Duodenal mucosa (tissue), 2 donors: ENCODE results near the gene DES.

Experiments
- H3K27ac ChIP-seq: one replicate; pipeline ENCODE4 v1.7.0; 2013; ENCODE audit warnings: low read depth, low read length
- H3K27me3 ChIP-seq, 2 donors: one replicate each; pipeline ENCODE4 v1.7.0; 2013; ENCODE audit warnings: low read length in 2 of 2, control low read depth in 1 of 2; ENCODE audit not compliant: insufficient read depth in 2 of 2, control insufficient read depth in 1 of 2
- H3K36me3 ChIP-seq, 2 donors: one replicate each; pipeline ENCODE4 v1.7.0; 2013; ENCODE audit warnings: low read length in 2 of 2, control low read depth in 1 of 2; ENCODE audit not compliant: insufficient read depth in 2 of 2, control insufficient read depth in 1 of 2
- H3K4me1 ChIP-seq, 2 donors: one replicate each; pipeline ENCODE4 v1.7.0; 2013; ENCODE audit warnings: low read length in 2 of 2, control low read depth in 1 of 2; ENCODE audit not compliant: insufficient read depth in 2 of 2, control insufficient read depth in 1 of 2
- H3K4me3 ChIP-seq, 2 donors: one replicate each; pipeline ENCODE4 v1.7.0; 2013; ENCODE audit warnings: low read length in 2 of 2, low read depth in 1 of 2
- H3K9ac ChIP-seq, 2 donors: one replicate each; pipeline ENCODE4 v1.7.0; 2013; ENCODE audit warnings: low read length in 2 of 2, low read depth in 1 of 2
- H3K9me3 ChIP-seq, 2 donors: one replicate each; pipeline ENCODE4 v1.7.0; 2013; ENCODE audit warnings: low read length in 2 of 2, control low read depth in 1 of 2; ENCODE audit not compliant: control insufficient read depth in 1 of 2

The DES gene

DNA sequence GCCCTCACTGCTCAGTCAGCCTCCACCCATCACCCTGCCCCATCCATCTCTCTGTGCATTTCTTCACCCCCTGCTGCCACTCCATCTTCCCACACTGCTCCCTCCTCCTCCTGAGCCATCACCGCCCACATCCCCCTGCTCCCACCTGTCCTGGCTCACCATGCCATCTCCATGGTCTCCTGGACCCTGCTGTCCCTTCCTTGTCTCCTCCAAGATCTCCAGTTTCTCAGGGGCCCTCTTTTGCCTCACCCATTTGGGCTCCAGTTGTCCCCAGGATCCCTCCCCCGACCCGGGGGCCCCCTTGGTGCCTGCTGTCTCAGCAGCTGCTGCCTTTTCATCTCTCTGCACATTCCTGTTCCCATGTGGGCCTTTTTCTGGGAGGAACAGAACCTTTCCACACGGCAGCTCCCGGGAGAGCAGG lies 27.1 kb downstream of the DES start:
- H3K27me3 ChIP-seq, result peaks cover 51 to 54% of the 10 kb centered on the region in 2 donors
- H3K27ac ChIP-seq, result no peak overlapping the region
- H3K4me3 ChIP-seq, result no peak overlapping the region
- H3K9ac ChIP-seq, result no peak overlapping the region
- peaks cover 0 to 5% of the 10 kb centered on the region in 2 donors for H3K4me1 ChIP-seq
- no peaks in the 10 kb centered on the region for H3K9me3 ChIP-seq
- H3K36me3 ChIP-seq, result no peaks in the 10 kb centered on the region

DNA sequence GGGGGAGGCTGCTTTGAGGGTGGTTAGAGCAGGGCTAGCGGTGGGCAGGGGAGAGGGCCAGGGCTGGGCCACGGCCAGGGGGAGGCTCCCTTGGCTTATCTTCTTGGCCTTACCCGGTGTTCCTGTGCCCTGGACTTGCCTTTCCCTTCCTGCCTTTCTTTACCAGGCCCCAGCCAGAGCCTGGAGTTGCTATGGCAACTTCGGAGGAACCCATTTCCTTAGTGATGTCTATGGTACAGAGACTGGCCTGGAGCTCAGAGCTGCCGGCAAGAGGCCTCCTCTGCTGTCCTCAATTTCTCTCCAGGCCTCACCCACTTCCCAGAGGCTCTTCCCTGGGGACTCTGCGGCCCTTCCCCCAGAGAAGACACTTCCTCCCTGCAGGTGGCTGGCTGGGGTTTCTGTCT lies 27.9 kb downstream of the DES start:
- Histone ChIP-seq H3K27ac (no peak overlapping the region), H3K9me3 (no peaks in the 10 kb centered on the region), H3K9ac (no peak overlapping the region), H3K4me1 (peaks cover 0 to 5% of the 10 kb centered on the region in 2 donors), H3K4me3 (no peak overlapping the region), H3K36me3 (no peaks in the 10 kb centered on the region), H3K27me3 (peaks cover 51 to 53% of the 10 kb centered on the region in 2 donors)

DNA sequence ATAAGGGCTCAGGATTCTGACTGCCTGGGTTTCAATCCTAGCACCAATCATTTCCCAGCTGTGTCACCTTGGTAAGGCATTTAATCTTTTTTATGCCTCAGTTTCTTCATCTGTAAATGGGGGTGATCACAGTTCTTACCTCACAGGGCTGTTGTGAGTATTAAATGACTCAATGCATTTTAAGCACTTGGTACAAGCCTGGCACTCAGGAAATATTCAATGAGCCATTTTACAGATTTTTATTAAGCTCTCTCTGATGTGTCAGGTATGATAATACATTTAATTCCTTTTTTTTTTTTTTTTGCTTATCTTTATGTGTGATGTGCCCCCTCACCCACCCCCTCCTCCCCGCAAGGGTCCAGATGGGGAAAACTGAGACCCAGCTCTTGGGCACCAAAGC lies 28.5 kb downstream of the DES start:
- Histone ChIP-seq H3K4me1 (no peaks in the 10 kb centered on the region), H3K4me3 (no peak overlapping the region), H3K9me3 (no peaks in the 10 kb centered on the region), H3K27ac (no peak overlapping the region), H3K27me3 (peaks cover 46 to 48% of the 10 kb centered on the region in 2 donors), H3K36me3 (no peaks in the 10 kb centered on the region), H3K9ac (no peak overlapping the region)

DNA sequence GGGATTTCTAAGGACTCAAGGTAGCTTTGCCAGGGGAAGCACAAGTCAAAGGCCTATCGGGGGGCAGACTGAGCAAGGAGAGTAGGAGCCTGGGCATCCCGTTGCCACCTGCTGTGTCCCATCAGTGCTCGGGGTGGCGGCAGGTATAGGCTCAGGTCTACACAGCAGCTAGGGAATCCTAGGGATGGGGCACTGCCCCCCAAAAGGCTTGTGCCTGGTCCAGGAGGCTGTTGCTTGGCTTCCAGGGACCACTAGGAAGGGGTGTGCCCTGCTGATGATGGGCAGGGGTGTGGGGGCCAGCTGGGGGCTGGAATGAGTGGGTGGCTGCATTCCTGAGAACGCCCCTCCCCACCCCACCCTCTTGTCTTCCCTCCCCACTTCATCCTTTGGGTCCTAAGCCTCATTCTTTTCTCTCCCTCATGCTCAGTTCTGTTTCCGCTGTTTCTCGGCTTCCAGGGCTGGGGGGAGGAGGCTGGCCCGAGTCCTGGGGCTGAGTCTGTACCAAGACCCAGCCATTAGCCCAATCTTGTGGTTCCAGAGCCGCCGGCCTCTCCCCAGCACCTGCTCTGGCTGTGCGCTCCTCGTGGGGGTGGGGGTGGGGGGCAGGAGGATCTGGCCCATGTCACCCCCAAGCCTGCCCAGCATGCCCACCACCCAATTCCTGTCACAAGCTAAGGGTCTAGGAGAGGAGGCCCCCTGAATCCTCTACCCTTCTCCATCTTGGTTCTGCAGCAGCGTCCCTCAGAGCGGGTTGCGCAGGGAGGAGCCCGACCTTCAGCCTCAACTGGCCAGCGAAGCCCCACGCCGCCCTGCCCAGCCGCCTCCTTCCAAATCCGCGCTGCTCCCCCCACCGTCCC lies 29.3 kb downstream of the DES start:
- Histone ChIP-seq H3K4me1 (no peaks in the 10 kb centered on the region), H3K4me3 (no peak overlapping the region)

DNA sequence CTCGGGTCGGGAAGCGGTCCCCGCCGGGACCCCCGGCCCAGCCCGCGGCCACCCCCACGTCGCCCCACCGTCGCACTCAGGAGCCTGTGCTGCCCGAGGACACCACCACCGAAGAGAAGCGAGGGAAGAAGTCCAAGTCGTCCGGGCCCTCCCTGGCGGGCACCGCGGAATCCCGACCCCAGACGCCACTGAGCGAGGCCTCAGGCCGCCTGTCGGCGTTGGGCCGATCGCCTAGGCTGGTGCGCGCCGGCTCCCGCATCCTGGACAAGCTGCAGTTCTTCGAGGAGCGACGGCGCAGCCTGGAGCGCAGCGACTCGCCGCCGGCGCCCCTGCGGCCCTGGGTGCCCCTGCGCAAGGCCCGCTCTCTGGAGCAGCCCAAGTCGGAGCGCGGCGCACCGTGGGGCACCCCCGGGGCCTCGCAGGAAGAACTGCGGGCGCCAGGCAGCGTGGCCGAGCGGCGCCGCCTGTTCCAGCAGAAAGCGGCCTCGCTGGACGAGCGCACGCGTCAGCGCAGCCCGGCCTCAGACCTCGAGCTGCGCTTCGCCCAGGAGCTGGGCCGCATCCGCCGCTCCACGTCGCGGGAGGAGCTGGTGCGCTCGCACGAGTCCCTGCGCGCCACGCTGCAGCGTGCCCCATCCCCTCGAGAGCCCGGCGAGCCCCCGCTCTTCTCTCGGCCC lies 30.1 kb downstream of the DES start:
- peaks cover 39 to 51% of the 10 kb centered on the region in 2 donors for H3K27me3 ChIP-seq
- no peak overlapping the region for H3K27ac ChIP-seq
- no peak overlapping the region for H3K9ac ChIP-seq
- H3K4me1 ChIP-seq, result no peaks in the 10 kb centered on the region
- no peak overlapping the region for H3K4me3 ChIP-seq
- H3K9me3 ChIP-seq, result no peaks in the 10 kb centered on the region
- no peaks in the 10 kb centered on the region for H3K36me3 ChIP-seq

More for the DNA sequence above, 29.3 kb downstream of the DES start:
- Histone ChIP-seq H3K9me3 (no peaks in the 10 kb centered on the region), H3K27ac (no peak overlapping the region), H3K36me3 (no peaks in the 10 kb centered on the region), H3K27me3 (peaks cover 46 to 50% of the 10 kb centered on the region in 2 donors), H3K9ac (no peak overlapping the region)

DNA sequence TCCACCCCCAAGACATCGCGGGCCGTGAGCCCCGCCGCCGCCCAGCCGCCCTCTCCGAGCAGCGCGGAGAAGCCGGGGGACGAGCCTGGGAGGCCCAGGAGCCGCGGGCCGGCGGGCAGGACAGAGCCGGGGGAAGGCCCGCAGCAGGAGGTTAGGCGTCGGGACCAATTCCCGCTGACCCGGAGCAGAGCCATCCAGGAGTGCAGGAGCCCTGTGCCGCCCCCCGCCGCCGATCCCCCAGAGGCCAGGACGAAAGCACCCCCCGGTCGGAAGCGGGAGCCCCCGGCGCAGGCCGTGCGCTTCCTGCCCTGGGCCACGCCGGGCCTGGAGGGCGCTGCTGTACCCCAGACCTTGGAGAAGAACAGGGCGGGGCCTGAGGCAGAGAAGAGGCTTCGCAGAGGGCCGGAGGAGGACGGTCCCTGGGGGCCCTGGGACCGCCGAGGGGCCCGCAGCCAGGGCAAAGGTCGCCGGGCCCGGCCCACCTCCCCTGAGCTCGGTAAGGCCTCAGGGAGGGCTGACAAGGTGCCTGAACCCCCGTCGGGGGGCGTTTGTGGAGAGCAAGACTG lies 30.7 kb downstream of the DES start:
- Histone ChIP-seq H3K9me3 (no peaks in the 10 kb centered on the region), H3K4me3 (no peak overlapping the region), H3K4me1 (no peaks in the 10 kb centered on the region), H3K9ac (no peak overlapping the region), H3K36me3 (no peaks in the 10 kb centered on the region), H3K27me3 (peaks cover 32 to 46% of the 10 kb centered on the region in 2 donors), H3K27ac (no peak overlapping the region)

DNA sequence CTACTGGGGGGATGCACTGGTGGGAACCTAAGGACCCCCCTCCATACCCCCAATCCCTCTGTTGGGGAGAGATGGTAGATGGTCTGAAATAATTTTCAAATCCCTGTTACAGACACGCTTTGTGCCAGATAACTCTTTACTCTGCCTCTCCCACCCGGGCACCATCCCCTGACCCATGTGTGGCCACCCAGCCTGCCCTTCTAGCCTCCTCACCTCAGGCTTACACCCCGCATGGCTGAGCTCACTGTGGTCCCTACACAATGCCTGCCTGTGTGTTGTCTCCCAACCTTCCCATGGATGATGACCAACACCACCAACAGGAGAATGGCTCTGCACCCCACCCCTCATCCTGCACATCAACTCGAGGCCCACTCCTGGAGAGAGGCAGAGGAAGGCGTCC lies 31.4 kb downstream of the DES start:
- no peak overlapping the region for H3K4me3 ChIP-seq
- no peaks in the 10 kb centered on the region for H3K4me1 ChIP-seq
- H3K9ac ChIP-seq, result no peak overlapping the region
- H3K9me3 ChIP-seq, result no peaks in the 10 kb centered on the region
- no peaks in the 10 kb centered on the region for H3K36me3 ChIP-seq
- H3K27ac ChIP-seq, result no peak overlapping the region
- peaks cover 32 to 40% of the 10 kb centered on the region in 2 donors for H3K27me3 ChIP-seq

DNA sequence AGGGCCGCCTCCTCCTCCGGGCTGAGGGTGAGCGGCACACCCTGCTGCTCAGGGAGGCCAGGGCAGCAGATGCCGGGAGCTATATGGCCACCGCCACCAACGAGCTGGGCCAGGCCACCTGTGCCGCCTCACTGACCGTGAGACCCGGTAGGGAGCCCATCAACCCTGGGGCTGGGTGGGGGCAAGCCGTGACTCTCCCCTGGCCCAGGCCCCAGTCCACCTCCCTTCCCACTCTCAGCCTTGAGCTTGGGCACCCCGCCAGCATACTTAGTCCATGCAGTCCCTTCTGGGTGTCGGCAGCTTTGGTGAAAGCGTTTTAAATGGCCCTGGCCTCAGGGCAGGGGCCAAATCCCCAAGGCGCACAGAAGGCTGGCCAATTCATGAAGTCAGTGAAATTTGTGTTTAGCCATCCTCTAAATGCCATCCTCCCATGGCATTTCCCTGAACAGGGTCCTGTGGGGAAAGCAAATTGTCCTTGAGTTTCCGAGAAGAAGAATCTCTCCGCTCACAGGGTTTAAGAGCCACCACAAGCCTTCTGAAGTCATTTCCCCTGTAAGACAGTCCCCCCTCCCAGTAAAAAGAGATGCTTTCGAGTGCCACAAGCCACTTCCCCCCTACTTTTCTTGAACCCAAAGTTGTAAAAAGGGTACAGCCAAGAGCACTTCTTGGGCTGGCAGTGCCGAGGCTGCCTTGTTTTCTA lies 33.6 kb downstream of the DES start:
- H3K27ac ChIP-seq, result no peak overlapping the region
- no peak overlapping the region for H3K4me3 ChIP-seq
- peaks cover 27 to 37% of the 10 kb centered on the region in 2 donors for H3K27me3 ChIP-seq
- no peaks in the 10 kb centered on the region for H3K9me3 ChIP-seq
- no peak overlapping the region for H3K9ac ChIP-seq
- no peaks in the 10 kb centered on the region for H3K36me3 ChIP-seq
- no peaks in the 10 kb centered on the region for H3K4me1 ChIP-seq

DNA sequence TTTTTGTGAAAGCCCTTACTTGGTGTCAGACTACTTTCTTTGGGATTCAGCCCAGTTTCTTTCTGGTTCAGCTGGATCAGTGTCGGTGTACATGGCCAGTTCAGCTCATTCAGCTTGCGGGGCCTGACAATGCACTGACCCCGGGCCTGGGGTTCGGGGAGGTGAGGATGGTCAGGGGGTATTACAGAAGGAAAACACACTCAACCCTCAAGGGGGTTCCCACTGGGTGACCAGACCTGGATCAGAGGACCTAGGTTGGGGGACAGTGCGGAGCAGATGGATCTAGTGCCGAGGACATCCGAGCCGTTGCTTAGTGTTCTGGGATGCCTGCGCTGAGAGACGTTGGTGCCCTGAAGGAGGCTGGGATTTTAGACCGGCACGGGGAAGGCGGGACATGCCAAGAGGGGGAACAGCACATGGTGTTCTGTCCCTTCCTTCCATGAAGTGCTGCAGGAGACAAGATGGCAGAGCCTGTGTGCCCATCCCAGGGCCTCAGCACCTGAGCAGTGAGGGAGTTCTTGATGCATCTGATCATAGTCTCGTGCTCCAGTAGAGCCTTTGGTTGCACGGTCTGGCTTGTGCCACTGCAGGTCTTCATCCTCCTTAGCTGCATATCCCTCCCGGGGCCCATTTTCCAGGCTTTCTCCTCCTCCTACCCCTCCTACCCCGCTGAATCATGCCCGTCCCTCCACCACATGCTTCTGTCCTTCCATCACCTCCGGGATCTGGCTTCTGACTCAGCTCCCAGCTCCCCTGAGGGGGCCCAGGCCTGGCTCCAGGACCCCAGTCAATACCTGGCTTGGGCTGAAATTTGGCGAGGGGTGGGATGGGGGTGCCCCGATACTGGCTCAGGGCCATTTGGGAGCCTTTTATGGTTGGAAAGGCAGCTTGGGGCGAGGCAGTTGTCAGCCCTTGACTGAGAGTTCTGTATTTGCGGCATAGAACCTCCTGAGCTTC lies 34.5 kb downstream of the DES start:
- no peak overlapping the region for H3K4me3 ChIP-seq
- H3K27ac ChIP-seq, result peak overlapping the region; percentile 7
- no peaks in the 10 kb centered on the region for H3K36me3 ChIP-seq
- H3K4me1 ChIP-seq, result peaks cover 0 to 2% of the 10 kb centered on the region in 2 donors
- peaks cover 20 to 33% of the 10 kb centered on the region in 2 donors for H3K27me3 ChIP-seq
- H3K9me3 ChIP-seq, result no peaks in the 10 kb centered on the region
- H3K9ac ChIP-seq, result no peak overlapping the region
